Measurements from ENCODE around the gene ALKBH3. TPM values are rescaled to one million over a fixed set of nuclear protein-coding genes. Genes with fewer than 3 reads are reported as not detected.

Gene ALKBH3
- total RNA-seq, 1 experiment from 2014 or later: 18.8 TPM

GRCh38 chr11:43899094-43899493, 18.5 kb downstream of the ALKBH3 start:
- Histone ChIP-seq H4K8ac (replicated peaks; ENCODE audit: insufficient read length, low read depth, low read length) (no peak overlapping the region), H3K14ac (ENCODE audit: insufficient read depth, low read length) (no peak overlapping the region), H3K23me2 (ENCODE audit: insufficient read length, low read depth, low read length, poor library complexity, severe bottlenecking) (no peaks in the 10 kb centered on the region), H2AK5ac (ENCODE audit: insufficient read length, low read length) (no peak overlapping the region), H3K27ac (ENCODE audit: insufficient read length, low read depth, low read length) (no peak overlapping the region), H2BK20ac (ENCODE audit: low read depth, low read length, poor library complexity, severe bottlenecking) (no peak overlapping the region), H3K79me1 (ENCODE audit: insufficient read depth, low read depth, low read length, poor library complexity, severe bottlenecking) (no peaks in the 10 kb centered on the region), H3T11ph (ENCODE audit: low read length) (no peak overlapping the region), H2BK15ac (ENCODE audit: low read depth, low read length) (no peak overlapping the region), H3K9ac (ENCODE audit: extremely low read depth, insufficient read length, low read length) (no peak overlapping the region), H3K27me3 (ENCODE audit: insufficient read depth, low read length) (no peaks in the 10 kb centered on the region), H2AFZ (ENCODE audit: low read length) (no peak overlapping the region), H3K18ac (ENCODE audit: insufficient read length, low read depth, low read length) (no peak overlapping the region), H4K91ac (ENCODE audit: insufficient read length, low read depth, low read length) (no peak overlapping the region), H2BK12ac (ENCODE audit: insufficient read length, low read depth, low read length) (no peak overlapping the region), H3K9me3 (ENCODE audit: control insufficient read depth, low read depth, low read length) (no peaks in the 10 kb centered on the region), H4K20me1 (ENCODE audit: control insufficient read depth, insufficient read depth, insufficient read length) (no peaks in the 10 kb centered on the region), H3K79me2 (ENCODE audit: insufficient read depth, low read length) (no peaks in the 10 kb centered on the region), H3K56ac (ENCODE audit: insufficient read length, low read depth, low read length) (no peak overlapping the region), H3K4ac (ENCODE audit: low read depth, low read length) (no peak overlapping the region), H3K4me1 (ENCODE audit: insufficient read depth, low read length) (no peaks in the 10 kb centered on the region), H4K5ac (ENCODE audit: insufficient read length, low read depth, low read length) (no peak overlapping the region), H2BK120ac (ENCODE audit: low read depth, low read length, poor library complexity, severe bottlenecking) (no peak overlapping the region), H3K4me2 (ENCODE audit: insufficient read depth, insufficient read length, low read length) (no peak overlapping the region), H3K23ac (ENCODE audit: insufficient read length, low read depth, low read length) (no peak overlapping the region), H2BK5ac (ENCODE audit: insufficient read length, low read length) (no peak overlapping the region)
- no peaks in the 10 kb centered on the region; a peak in 1 of 5 replicates for H3K9me3 Mint-ChIP-seq
- WGBS (ENCODE audit: extremely low coverage, insufficient read length, low lambda C conversion rate): no CpG with 5 or more reads among the region's 13 CpGs
- DNase-seq: no peak
- no peak for TF ChIP-seq CTCF (conservative IDR thresholded peaks at IDR 0.05)
- no peaks in the 10 kb centered on the region for H3K27me3 Mint-ChIP-seq (ENCODE audit: low read depth)
- H3K4me1 Mint-ChIP-seq: no peaks in the 10 kb centered on the region
- no peak overlapping the region for H3K27ac Mint-ChIP-seq
- peaks cover 12 to 37% (median 35%) of the 10 kb centered on the region in 3 experiments; a peak in 6 of 7 replicates for H3K36me3 Mint-ChIP-seq (ENCODE audit: insufficient read depth in 1 of 3, low read depth in 3 of 3)
- no peak overlapping the region for H3K4me3 Mint-ChIP-seq

Measured in H9 (cell line).